Endothelial cell of umbilical vein (primary cell): Measurements from ENCODE around the gene ARMC7. TPM values are rescaled to one million over a fixed set of nuclear protein-coding genes. Genes with fewer than 3 reads are reported as not detected.

Source experiments
- BruUV-seq: library from RNA; stranded (reverse); fragments of 400-500 nt; replicated peaks from 2 replicates; lab custom pipeline; 2021; lab: Mats Ljungman, UMichigan
- CTCF ChIA-PET: fragments of 300-600, 350-600 bp; sonication (Branson Sonifier 250); formaldehyde crosslinking; loops from one replicate; lab custom pipeline; 2021; ENCODE audit warnings: antibody characterized with exemption, inconsistent platforms; lab: Charles Lee
- POLR2A ChIA-PET: fragments of 300-600, 350-600 bp; sonication (Branson Sonifier 250); formaldehyde crosslinking; loops from one replicate; lab custom pipeline; 2021; ENCODE audit warnings: antibody characterized with exemption, inconsistent platforms; lab: Charles Lee
- DNase-seq: peaks from one replicate; pipeline ENCODE4 v3.0.0-alpha.2; 2011; ENCODE audit warnings: low read depth, low spot score
- FAIRE-seq: peaks from 2 replicates; lab custom pipeline; 2011; peaks lifted over from hg19 to GRCh38; lab: Jason Lieb, UNC
- H2AFZ ChIP-seq: 2 replicates; pipeline ENCODE4 v1.6.0; 2012; ENCODE audit warnings: low read depth, low read length, control low read depth, inconsistent platforms
- H3K27ac ChIP-seq: 2 replicates; pipeline ENCODE4 v1.5.1; 2011; ENCODE audit warnings: low read depth, mild to moderate bottlenecking, control low read depth, low read length, moderate library complexity; ENCODE audit not compliant: insufficient read depth
- H3K27me3 ChIP-seq, 2 experiments: 2 replicates each; pipeline versions ENCODE4 v1.6.0 to v1.6.1; 2011; ENCODE audit warnings: low read length in 2 of 2, mixed read lengths in 1 of 2; ENCODE audit not compliant: control insufficient read depth in 2 of 2, insufficient read depth in 2 of 2
- H3K36me3 ChIP-seq, 2 experiments: 2 replicates in 1 of 2; 3 replicates in 1 of 2; pipeline ENCODE4 v1.5.1; 2011; ENCODE audit warnings: low read length in 2 of 2, mild to moderate bottlenecking in 1 of 2, moderate library complexity in 1 of 2; ENCODE audit not compliant: control insufficient read depth in 2 of 2, insufficient read depth in 2 of 2; ENCODE audit errors: extremely low read depth in 1 of 2
- H3K4me1 ChIP-seq: 3 replicates; pipeline ENCODE4 v1.5.1; 2011; ENCODE audit warnings: mild to moderate bottlenecking, low read length; ENCODE audit not compliant: control insufficient read depth, insufficient read depth; ENCODE audit errors: extremely low read depth
- H3K4me2 ChIP-seq: 2 replicates; pipeline ENCODE4 v1.6.1; 2011; ENCODE audit warnings: low read length, control low read depth, mixed read lengths; ENCODE audit not compliant: insufficient read depth
- H3K4me3 ChIP-seq, 3 experiments: fragments of 200-600 bp in 1 of 3; sonication (generic), shearing (Covaris generic) in 1 of 3; replicated peaks in 1 of 3; 2 replicates each; pipeline ENCODE4 v1.5.1; 2011 to 2016; ENCODE audit warnings: control low read depth in 3 of 3, low read length in 3 of 3, mild to moderate bottlenecking in 2 of 3, inconsistent platforms in 1 of 3, low read depth in 1 of 3, moderate library complexity in 1 of 3; ENCODE audit not compliant: insufficient read depth in 1 of 3
- H3K79me2 ChIP-seq: 2 replicates; pipeline ENCODE4 v1.6.0; 2012; ENCODE audit warnings: low read length, inconsistent platforms; ENCODE audit not compliant: control insufficient read depth, insufficient read depth
- H3K9ac ChIP-seq: replicated peaks from 2 replicates; pipeline ENCODE3; 2011; ENCODE audit warnings: low read length, control low read depth; ENCODE audit not compliant: insufficient read depth; ENCODE audit errors: extremely low read depth
- H3K9me1 ChIP-seq: replicated peaks from 3 replicates; pipeline ENCODE4 v1.6.0; 2011; ENCODE audit warnings: mild to moderate bottlenecking, low read length; ENCODE audit not compliant: control insufficient read depth, insufficient read depth; ENCODE audit errors: extremely low read depth
- H3K9me3 ChIP-seq: replicated peaks from 2 replicates; pipeline ENCODE4 v1.5.1; 2012; ENCODE audit warnings: low read length, inconsistent platforms; ENCODE audit not compliant: control insufficient read depth, insufficient read depth
- H4K20me1 ChIP-seq: replicated peaks from 2 replicates; pipeline ENCODE3; 2011; ENCODE audit warnings: mild to moderate bottlenecking, low read length; ENCODE audit not compliant: control insufficient read depth, insufficient read depth; ENCODE audit errors: extremely low read depth
- GATA2 ChIP-seq: IDR thresholded peaks from 2 replicates; pipeline ENCODE4 v1.7.0; 2011; ENCODE audit warnings: low read depth, mild to moderate bottlenecking, moderate library complexity, mixed read lengths, low read length; ENCODE audit not compliant: insufficient read length, insufficient read depth
- JUN ChIP-seq: IDR thresholded peaks from 2 replicates; pipeline ENCODE4 v1.6.1; 2011; ENCODE audit warnings: borderline replicate concordance, low read depth; ENCODE audit not compliant: insufficient read length, insufficient read depth
- MYC ChIP-seq: IDR thresholded peaks from one replicate; pipeline ENCODE4 v1.6.1; 2011; ENCODE audit warnings: mild to moderate bottlenecking, low read depth, low read length
- POLR2AphosphoS5 ChIP-seq: IDR thresholded peaks from 2 replicates; pipeline ENCODE4 v1.6.1; 2012; ENCODE audit warnings: low read depth, mild to moderate bottlenecking, control low read depth, low read length, moderate library complexity; ENCODE audit not compliant: insufficient read depth
- dilution Hi-C: fragments of 300-500 bp; cut with MboI; formaldehyde crosslinking; loops from one replicate; pipeline ENCODE4 v1.15.0; 2019; ENCODE audit warnings: low sequenced_read_pairs; ENCODE audit not compliant: extremely low pct_ligation_motif_present
- intact Hi-C: fragments of 100-400 bp; cut with micrococcal nuclease; formaldehyde crosslinking; loops from one replicate; pipeline ENCODE4 v1.10.0; 2022
- polyA plus RNA-seq, 4 experiments: library from polyadenylated mRNA; depleted of rRNA in 3 of 4; stranded (reverse) in 3 of 4; unstranded in 1 of 4; fragments of >200 nt; gene quantifications; 2 replicates each; pipeline versions ENCODE4 v1.2.1 to v1.2.3, GENCODE V29; 2011 to 2012; ENCODE audit warnings: missing spikeins in 1 of 4
- total RNA-seq: library from RNA; stranded (reverse); gene quantifications from 2 replicates; pipeline ENCODE4 v1.2.3, GENCODE V29; 2021
- TF ChIP-seq, protein P1 (sequence below): IDR thresholded peaks from 2 replicates; pipeline ENCODE4 v1.6.1; 2011; ENCODE audit not compliant: insufficient read depth, insufficient read length
- TF ChIP-seq, protein P2 (sequence below), 2 donors: IDR thresholded peaks; 1 replicate in 1 of 2; 2 replicates in 1 of 2; pipeline ENCODE4 v1.5.1; 2011; ENCODE audit warnings: low read length in 2 of 2, mild to moderate bottlenecking in 2 of 2, moderate library complexity in 2 of 2, control low read depth in 1 of 2, inconsistent platforms in 1 of 2, low read depth in 1 of 2; ENCODE audit not compliant: insufficient read depth in 1 of 2; ENCODE audit errors: extremely low read depth in 1 of 2

The ARMC7 gene
- total and polyA plus RNA-seq, 2 donors (not counting 3 experiments of a cell fraction or from before 2014, with no cell fraction given) = 11.8 to 15.7 TPM

DNA sequence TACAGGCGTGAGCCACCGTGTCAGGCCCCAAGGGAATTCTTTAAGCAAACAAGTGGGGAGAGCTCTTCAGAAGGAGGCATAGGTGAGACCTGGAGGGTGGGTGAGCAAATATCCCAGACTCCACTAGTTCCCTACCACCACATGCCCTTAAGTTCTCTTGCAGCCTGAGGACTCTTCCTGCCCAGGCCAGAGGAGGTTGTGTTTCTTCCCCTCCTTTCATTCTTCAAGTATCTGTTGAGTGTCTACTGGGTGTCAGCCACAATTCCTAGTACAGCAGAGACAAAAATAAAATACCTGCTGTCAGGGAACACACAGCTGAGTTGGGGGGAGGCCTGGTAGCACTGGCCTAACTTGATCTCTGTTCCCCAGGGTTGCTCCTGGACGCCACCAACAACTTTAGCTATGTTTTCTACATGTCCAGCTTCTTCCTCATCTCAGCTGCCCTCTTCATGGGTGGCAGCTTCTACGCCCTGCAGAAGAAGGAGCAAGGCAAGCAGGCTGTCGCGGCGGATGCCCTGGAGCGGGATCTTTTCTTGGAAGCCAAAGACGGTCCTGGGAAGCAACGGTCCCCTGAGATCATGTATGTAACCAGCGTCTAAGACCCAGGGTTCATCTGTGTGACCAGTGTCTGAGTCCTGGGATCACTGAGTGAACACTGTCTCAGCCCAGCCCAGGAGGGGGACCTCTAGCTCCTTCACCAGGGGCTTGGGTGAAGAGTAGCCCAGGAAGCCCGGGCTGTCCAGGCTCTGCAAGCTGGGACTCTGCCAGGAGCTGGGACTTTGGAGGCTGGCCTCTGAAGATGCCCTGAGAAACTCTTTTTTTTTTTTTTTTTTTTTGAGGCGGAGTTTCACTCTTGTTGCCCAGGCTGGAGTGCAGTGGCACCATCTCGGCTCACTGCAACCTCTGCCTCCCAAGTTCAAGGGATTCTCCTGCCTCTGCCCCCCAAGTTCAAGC is 5.9 kb upstream of the ARMC7 start:
- Histone ChIP-seq H3K4me3 (no peak overlapping the region), H3K9ac (no peak overlapping the region), H3K4me2 (no peak overlapping the region), H3K27ac (no peak overlapping the region), H3K36me3 (peaks cover 0 to 10% of the 10 kb centered on the region in 2 experiments), H3K9me3 (no peaks in the 10 kb centered on the region), H3K4me1 (peaks cover 12% of the 10 kb centered on the region), H2AFZ (no peak overlapping the region), H3K27me3 (no peaks in the 10 kb centered on the region), H3K9me1 (no peaks in the 10 kb centered on the region), H3K79me2 (no peaks in the 10 kb centered on the region), H4K20me1 (no peaks in the 10 kb centered on the region)
- dilution Hi-C loops (no loop called here), intact Hi-C loops (loop anchor here (2.0 kb wide), 1 partner anchor 27 kb away; no protein-coding TSS in a partner anchor)
- ChIA-PET CTCF (interaction anchor here (1.3 to 5.1 kb wide), 11 partner anchors 8 to 142 kb away, joined by 3 to 80 read pairs (median 24); partner anchors contain the start of genes CDR2L, NT5C and SLC16A5), POLR2A (interaction anchor here (0.6 kb wide), 1 partner anchor 81 kb away, joined by 3 read pairs; no protein-coding TSS in a partner anchor)
- no peak for FAIRE-seq
- no TSS peak for BruUV-seq
- TF ChIP-seq JUN = no peak
- TF ChIP-seq, protein P1, sequence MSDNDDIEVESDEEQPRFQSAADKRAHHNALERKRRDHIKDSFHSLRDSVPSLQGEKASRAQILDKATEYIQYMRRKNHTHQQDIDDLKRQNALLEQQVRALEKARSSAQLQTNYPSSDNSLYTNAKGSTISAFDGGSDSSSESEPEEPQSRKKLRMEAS = no peak
- no peak for TF ChIP-seq POLR2AphosphoS5
- no peak for TF ChIP-seq GATA2
- no peak for TF ChIP-seq MYC
- TF ChIP-seq, protein P2, sequence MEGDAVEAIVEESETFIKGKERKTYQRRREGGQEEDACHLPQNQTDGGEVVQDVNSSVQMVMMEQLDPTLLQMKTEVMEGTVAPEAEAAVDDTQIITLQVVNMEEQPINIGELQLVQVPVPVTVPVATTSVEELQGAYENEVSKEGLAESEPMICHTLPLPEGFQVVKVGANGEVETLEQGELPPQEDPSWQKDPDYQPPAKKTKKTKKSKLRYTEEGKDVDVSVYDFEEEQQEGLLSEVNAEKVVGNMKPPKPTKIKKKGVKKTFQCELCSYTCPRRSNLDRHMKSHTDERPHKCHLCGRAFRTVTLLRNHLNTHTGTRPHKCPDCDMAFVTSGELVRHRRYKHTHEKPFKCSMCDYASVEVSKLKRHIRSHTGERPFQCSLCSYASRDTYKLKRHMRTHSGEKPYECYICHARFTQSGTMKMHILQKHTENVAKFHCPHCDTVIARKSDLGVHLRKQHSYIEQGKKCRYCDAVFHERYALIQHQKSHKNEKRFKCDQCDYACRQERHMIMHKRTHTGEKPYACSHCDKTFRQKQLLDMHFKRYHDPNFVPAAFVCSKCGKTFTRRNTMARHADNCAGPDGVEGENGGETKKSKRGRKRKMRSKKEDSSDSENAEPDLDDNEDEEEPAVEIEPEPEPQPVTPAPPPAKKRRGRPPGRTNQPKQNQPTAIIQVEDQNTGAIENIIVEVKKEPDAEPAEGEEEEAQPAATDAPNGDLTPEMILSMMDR (IDR thresholded peaks at IDR 0.05; ENCODE audit: extremely low read depth in 1 of 2, insufficient read depth in 1 of 2, low read depth in 1 of 2, low read length in 2 of 2) = no peak
- DNase-seq = no peak
